Measurements from ENCODE around the gene TCTN2. TPM values are rescaled to one million over a fixed set of nuclear protein-coding genes. Genes with fewer than 3 reads are reported as not detected.

The TCTN2 gene
- total RNA-seq, 1 donor from 2014 or later = 12.8 TPM

GRCh38 chr12:123643911-123644310, 27.0 kb upstream of the TCTN2 start:
- TF ChIP-seq, protein P1, sequence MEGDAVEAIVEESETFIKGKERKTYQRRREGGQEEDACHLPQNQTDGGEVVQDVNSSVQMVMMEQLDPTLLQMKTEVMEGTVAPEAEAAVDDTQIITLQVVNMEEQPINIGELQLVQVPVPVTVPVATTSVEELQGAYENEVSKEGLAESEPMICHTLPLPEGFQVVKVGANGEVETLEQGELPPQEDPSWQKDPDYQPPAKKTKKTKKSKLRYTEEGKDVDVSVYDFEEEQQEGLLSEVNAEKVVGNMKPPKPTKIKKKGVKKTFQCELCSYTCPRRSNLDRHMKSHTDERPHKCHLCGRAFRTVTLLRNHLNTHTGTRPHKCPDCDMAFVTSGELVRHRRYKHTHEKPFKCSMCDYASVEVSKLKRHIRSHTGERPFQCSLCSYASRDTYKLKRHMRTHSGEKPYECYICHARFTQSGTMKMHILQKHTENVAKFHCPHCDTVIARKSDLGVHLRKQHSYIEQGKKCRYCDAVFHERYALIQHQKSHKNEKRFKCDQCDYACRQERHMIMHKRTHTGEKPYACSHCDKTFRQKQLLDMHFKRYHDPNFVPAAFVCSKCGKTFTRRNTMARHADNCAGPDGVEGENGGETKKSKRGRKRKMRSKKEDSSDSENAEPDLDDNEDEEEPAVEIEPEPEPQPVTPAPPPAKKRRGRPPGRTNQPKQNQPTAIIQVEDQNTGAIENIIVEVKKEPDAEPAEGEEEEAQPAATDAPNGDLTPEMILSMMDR (IDR thresholded peaks at IDR 0.05) = no peak
- no peaks in the 10 kb centered on the region for H3K27me3 Mint-ChIP-seq (ENCODE audit: unreplicated experiment)
- no peak overlapping the region for H3K4me3 Mint-ChIP-seq (ENCODE audit: unreplicated experiment)
- no peaks in the 10 kb centered on the region for H3K9me3 Mint-ChIP-seq (ENCODE audit: unreplicated experiment)
- no peak overlapping the region for H3K27ac Mint-ChIP-seq (ENCODE audit: unreplicated experiment)
- peaks cover 16% of the 10 kb centered on the region for H3K36me3 Mint-ChIP-seq (ENCODE audit: unreplicated experiment)
- no peaks in the 10 kb centered on the region for H3K4me1 Mint-ChIP-seq (ENCODE audit: unreplicated experiment)
- DNase-seq (ENCODE audit: extremely low spot score, unreplicated experiment) = no peak

- H3K27me3 Mint-ChIP-seq (ENCODE audit: unreplicated experiment) = no peaks in the 10 kb centered on the region
- H3K27ac Mint-ChIP-seq (ENCODE audit: unreplicated experiment) = no peak overlapping the region
- H3K4me3 Mint-ChIP-seq (ENCODE audit: unreplicated experiment) = no peak overlapping the region
- H3K9me3 Mint-ChIP-seq (ENCODE audit: unreplicated experiment) = no peaks in the 10 kb centered on the region
- no peaks in the 10 kb centered on the region for H3K4me1 Mint-ChIP-seq (ENCODE audit: unreplicated experiment)
- no peak for DNase-seq (ENCODE audit: extremely low spot score, unreplicated experiment)
- TF ChIP-seq, protein P1 (IDR thresholded peaks at IDR 0.05) = no peak
- peaks cover 17% of the 10 kb centered on the region for H3K36me3 Mint-ChIP-seq (ENCODE audit: unreplicated experiment)
Observed at GRCh38 chr12:123645380-123645779, 25.5 kb upstream of the TCTN2 start.

DNA sequence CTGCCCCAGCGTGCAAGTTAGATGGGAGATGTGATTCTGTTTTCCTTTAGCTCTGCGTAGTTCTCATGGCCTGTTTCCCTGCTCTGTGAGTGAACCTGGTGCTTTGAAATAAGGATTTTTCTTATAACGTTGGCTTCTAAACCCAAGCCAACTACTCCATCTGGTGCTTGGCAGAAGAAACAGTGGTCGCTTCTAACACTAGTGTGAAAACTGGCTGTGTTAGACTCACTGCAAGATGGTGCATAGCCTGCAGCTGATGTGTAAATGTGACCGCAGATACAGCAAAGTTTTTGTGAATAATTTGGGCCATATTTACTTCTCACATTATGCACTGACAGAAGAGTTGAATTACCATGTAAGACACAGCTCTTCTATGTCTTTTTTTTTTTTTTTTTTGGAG, 25.0 kb upstream of the TCTN2 start:
- H3K4me1 Mint-ChIP-seq (ENCODE audit: unreplicated experiment) = no peaks in the 10 kb centered on the region
- DNase-seq (ENCODE audit: extremely low spot score, unreplicated experiment) = no peak
- peaks cover 20% of the 10 kb centered on the region for H3K36me3 Mint-ChIP-seq (ENCODE audit: unreplicated experiment)
- TF ChIP-seq, protein P1 (IDR thresholded peaks at IDR 0.05) = no peak
- H3K27me3 Mint-ChIP-seq (ENCODE audit: unreplicated experiment) = no peaks in the 10 kb centered on the region
- H3K27ac Mint-ChIP-seq (ENCODE audit: unreplicated experiment) = no peak overlapping the region
- H3K9me3 Mint-ChIP-seq (ENCODE audit: unreplicated experiment) = no peaks in the 10 kb centered on the region
- H3K4me3 Mint-ChIP-seq (ENCODE audit: unreplicated experiment) = no peak overlapping the region

DNA sequence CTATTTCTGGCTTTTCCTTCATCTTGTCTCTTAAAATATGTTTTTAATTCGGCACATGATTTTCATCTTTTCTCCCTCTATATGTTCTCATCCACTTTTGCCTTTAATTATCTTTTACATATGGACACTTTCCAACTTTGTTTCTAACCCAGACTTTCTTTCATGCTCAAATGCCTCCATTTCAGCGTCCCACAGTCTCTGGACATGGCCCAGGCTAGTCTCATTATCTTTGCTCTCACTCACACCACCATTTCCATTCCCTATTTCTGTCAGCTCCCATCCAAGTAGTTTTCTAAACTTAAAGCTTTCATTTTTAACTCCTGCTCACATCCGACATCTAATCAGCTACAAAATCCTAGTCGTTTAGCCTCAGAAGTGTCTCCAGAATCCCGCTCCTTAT, 22.5 kb upstream of the TCTN2 start:
- H3K9me3 Mint-ChIP-seq (ENCODE audit: unreplicated experiment) = no peaks in the 10 kb centered on the region
- H3K4me3 Mint-ChIP-seq (ENCODE audit: unreplicated experiment) = no peak overlapping the region
- no peaks in the 10 kb centered on the region for H3K27me3 Mint-ChIP-seq (ENCODE audit: unreplicated experiment)
- no peak overlapping the region for H3K27ac Mint-ChIP-seq (ENCODE audit: unreplicated experiment)
- H3K4me1 Mint-ChIP-seq (ENCODE audit: unreplicated experiment) = no peaks in the 10 kb centered on the region
- peaks cover 24% of the 10 kb centered on the region for H3K36me3 Mint-ChIP-seq (ENCODE audit: unreplicated experiment)
- TF ChIP-seq, protein P1 (IDR thresholded peaks at IDR 0.05) = no peak
- DNase-seq (ENCODE audit: extremely low spot score, unreplicated experiment) = no peak

DNA sequence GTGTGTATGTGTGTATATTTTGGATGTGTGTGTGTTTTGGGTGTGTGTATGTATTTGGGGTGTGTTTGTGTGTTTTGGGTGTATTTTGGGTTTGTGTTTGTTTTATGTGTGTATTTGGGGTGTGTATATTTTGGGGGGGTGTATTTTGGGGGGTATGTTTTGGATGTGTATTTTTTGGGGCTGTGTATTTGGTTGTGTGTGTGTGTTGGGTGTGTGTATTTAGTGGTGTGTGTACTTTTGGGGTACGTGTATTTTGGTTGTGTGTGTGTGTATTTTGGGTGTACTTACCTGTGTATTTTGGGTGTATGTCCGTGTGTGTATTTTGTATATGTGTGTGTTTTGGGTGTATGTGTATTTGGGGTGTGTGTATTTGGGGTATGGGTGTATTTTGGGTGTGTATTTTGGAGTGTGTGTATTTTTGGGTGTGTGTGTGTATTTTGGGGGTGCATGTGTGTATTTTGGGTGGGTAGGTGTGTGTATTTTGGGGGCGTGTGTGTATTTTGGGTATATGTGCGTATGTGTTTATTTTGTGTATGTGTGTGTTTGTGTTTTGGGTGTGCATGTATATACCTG, 16.7 kb upstream of the TCTN2 start:
- H3K27ac Mint-ChIP-seq (ENCODE audit: unreplicated experiment) = no peak overlapping the region
- H3K9me3 Mint-ChIP-seq (ENCODE audit: unreplicated experiment) = no peaks in the 10 kb centered on the region

More for the DNA sequence above, 16.7 kb upstream of the TCTN2 start:
- H3K4me3 Mint-ChIP-seq (ENCODE audit: unreplicated experiment) = no peak overlapping the region
- H3K36me3 Mint-ChIP-seq (ENCODE audit: unreplicated experiment) = peaks cover 25% of the 10 kb centered on the region
- no peaks in the 10 kb centered on the region for H3K4me1 Mint-ChIP-seq (ENCODE audit: unreplicated experiment)
- TF ChIP-seq, protein P1 (IDR thresholded peaks at IDR 0.05) = no peak
- H3K27me3 Mint-ChIP-seq (ENCODE audit: unreplicated experiment) = no peaks in the 10 kb centered on the region
- no peak for DNase-seq (ENCODE audit: extremely low spot score, unreplicated experiment)
